ENCODE results near the gene MYH14.
"Not testable (repeated sequence)": the region's sequence is repeated elsewhere in the genome, so short reads cannot be mapped to it uniquely, and the experiment has no call there.

Gene MYH14

DNA sequence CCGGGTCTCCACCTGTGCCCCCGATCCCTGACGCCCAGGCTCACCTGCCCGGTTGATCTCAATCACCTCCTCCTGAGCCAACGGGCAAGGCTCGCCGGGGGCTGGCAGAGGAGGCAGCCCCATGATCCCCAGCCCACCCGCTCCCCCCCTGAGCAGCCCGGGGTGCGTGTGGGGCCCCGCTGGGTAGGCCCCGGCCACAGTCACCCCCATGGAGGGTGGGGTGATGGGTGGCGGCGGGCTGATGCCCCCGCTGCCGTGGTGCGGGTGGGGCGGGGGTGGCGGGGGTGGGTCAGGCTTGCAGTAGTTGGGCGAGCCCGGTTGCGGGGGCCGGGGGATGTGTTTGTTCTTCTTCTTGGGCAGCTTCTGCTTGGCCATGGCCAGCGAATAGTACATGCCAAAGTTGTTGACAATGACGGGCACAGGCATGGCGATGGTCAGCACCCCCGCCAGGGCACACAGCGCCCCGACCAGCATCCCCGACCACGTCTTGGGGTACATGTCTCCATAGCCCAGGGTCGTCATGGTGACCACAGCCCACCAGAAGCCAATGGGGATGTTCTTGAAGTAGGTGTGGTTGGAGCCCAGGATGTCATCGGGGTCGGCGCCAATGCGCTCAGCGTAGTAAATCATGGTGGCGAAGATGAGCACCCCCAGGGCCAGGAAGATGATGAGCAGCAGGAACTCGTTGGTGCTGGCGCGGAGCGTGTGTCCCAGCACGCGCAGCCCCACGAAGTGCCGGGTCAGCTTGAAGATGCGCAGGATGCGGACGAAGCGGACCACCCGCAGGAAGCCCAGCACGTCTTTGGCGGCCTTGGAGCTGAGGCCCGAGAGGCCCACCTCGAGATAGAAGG lies 119.7 kb downstream of the MYH14 start:
- DNase-seq: no peak

DNA sequence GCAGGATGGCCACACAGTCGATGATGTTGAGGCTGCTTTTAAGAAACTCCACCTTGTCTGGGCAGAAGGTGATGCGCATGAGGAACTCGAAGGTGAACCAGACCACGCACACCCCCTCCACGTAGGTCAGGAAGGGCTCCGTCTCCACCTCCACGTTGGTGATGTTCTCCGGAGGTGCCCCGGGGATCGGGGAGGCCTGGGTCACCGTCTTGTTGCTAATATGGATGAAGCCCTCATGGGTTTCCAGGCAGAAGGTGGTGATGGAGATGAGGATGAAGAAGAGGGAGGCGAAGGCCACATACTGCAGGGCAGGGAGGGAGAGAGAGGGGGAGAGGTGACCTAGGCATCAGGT lies 120.3 kb downstream of the MYH14 start:
- no peak for DNase-seq

DNA sequence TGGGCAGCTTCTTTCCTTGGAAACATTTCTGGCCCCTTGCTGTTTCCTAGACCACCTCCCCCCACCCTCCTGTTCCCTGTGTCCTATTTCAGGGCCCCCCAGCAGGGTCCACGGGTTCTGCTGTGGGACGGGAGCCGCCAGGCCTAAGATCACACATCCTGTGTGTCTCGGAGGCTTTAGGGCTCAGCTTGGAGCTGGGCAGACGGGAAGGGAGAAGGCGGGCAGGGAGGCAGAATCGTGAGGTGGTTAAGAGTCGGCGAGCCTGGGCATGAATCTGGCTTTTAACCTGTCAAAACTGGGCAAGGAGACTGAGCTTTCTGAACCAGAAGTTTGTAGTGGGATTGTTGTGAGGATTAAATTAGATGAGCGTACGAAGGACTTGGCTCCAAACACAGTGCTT lies 120.9 kb downstream of the MYH14 start:
- no peak for DNase-seq

GRCh38 chr19:50325310-50326100 lies 122.1 kb downstream of the MYH14 start:
- peak; percentile 82 for DNase-seq

GRCh38 chr19:50326101-50326664 lies 122.8 kb downstream of the MYH14 start:
- no peak for DNase-seq

DNA sequence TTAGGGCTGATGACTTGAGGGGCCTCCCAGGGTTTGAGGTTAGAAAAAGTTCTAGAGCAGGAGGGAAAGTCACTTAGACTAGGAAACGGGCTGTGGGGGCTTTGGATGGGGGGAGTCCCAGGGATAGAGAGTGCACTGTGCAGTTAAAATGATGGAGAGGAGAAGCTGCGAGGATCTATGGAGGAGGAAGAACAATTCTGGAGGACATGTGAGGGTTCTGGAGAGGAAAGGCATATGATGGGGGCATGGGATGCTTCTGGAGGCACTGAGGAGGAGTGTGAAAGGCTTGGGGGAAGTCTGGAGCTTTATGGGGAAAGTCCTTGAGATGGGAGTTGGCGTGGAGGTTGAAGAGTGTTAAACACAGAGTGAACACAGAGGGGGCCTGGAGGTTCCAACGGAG lies 123.6 kb downstream of the MYH14 start:
- DNase-seq: no peak

GRCh38 chr19:50327461-50328223 lies 124.2 kb downstream of the MYH14 start:
- no peak for DNase-seq

- no peak for DNase-seq
Measured at GRCh38 chr19:50328224-50328872, 124.9 kb downstream of the MYH14 start.

- no peak for DNase-seq
Measured at GRCh38 chr19:50328873-50329145, 125.4 kb downstream of the MYH14 start.

- DNase-seq: peak; percentile 98
Measured at GRCh38 chr19:50329146-50329925, 125.9 kb downstream of the MYH14 start, which contains the start of gene KCNC3. TSS of gene KCNC3 (minus strand) at chr19:50329377. CDS start at chr19:50329082, 295 bp downstream.

DNA sequence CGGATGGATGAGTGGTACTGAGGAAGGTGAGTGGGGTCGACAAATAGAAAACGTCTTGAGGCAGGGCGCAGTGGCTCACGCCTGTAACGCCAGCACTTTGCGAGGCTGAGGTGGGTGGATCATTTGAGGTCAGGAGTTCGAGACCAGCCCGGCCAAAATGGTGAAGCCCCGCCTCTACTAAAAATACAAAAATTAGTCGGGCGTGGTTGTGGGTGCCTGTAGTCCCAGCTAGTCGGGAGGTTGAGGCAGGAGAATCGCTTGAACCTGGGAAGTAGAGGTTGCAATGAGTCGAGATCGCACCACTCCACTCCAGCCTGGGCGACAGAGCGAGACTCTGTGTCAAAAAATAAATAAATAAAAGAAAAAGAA lies 126.5 kb downstream of the MYH14 start:
- DNase-seq: not testable (repeated sequence)

DNA sequence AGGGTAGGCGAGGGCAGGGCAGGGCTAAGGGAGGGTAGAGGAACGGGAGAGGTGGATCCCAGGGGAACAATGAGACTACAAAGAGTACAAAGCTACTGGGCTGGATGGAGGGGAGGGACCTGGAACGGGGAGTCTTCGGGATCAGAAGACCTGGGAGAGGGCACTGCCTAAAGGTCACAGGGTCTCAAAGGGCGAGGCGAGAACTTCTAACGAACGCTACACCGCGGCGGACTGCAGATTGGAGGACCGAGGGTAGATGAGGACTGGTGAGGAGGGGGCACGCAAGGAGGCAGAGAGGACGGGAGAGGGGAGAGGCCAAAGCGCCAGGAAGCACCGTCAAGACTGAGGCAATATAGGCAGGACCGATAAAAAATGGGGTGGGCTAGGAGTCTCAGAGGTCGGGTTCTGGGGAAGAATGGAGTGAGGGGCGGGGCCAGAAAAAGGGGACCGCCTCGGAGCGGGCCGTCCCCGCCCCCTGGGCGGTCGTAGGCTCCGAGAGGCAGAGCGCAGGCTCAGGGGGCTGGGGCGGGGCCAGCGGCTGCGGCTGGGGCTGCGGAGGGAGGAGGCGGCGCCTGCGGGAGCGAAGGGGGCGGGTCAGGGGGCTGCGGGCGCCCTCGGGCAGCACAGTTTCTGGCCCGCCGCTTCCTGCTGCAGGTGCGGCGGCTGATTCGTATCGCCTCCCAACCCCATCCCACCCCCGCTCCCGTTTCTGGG lies 127.1 kb downstream of the MYH14 start:
- peak; percentile 79 for DNase-seq

DNA sequence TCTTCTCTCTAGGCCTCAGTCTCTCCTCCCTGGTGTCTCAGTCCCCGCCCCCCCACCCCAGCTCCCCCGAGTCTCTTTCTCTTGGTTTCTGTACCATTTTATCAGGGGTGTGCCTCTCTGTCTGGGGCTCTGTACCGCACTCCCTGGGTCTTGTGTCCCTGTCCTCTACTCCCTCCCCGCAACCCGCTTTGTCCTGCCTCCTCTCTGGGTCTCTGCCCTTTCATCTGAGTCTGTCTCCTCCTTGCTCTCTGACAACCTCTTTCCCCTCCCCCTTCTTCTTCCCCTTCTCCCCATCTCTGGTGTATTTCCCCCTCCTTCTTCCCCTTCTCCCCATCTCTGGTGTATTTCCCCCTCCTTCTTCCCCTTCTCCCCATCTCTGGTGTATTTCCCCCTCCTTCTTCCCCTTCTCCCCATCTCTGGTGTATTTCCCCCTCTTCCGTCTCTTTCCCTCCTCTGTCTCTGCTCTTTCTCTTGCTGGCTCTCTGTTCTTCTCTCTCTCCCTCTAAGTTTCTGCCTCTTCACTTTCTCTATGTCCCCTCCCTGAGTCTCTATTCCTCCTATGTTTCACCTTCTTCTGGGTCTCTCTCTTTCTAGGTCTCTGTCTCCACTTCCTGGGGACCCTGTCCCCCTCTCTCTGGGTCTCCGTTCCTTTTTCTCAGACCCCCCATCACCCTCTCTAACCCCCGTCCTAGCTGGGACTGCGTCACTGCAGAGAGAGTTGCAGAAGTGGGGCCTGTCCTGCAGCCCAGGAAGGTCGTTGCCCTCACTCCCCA lies 128.0 kb downstream of the MYH14 start:
- no peak for DNase-seq

- no peak for DNase-seq
Measured at GRCh38 chr19:50331994-50332243, 128.5 kb downstream of the MYH14 start.

- DNase-seq: no peak
Measured at GRCh38 chr19:50332244-50333038, 129.0 kb downstream of the MYH14 start.

DNA sequence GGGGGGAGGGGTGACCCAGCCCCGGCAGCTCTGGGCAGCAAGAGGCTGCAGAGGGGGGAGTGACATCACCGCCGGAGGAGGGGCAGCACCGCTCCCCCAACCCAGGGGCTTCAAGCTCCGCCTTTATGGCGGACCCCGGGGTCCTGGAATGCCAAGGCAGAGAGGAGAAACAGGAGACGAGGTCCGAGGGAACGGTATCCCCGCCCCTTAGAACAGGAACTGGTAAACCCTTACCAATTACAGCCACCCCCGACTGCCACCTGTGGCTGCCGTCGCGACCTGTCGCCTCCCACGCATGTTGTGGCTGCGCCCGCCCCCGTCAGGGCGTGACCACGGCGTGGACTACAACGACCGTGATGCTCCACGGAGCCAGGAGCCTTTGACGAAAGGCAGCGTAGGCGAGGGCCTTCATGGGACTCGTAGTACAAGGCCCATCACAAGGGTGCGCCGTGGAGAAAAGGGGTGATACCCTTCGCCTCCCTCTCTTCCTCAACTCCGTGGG lies 129.9 kb downstream of the MYH14 start:
- DNase-seq: peak; percentile 85

- DNase-seq: peak; percentile 91
Measured at GRCh38 chr19:50333737-50334617, 130.6 kb downstream of the MYH14 start.

DNA sequence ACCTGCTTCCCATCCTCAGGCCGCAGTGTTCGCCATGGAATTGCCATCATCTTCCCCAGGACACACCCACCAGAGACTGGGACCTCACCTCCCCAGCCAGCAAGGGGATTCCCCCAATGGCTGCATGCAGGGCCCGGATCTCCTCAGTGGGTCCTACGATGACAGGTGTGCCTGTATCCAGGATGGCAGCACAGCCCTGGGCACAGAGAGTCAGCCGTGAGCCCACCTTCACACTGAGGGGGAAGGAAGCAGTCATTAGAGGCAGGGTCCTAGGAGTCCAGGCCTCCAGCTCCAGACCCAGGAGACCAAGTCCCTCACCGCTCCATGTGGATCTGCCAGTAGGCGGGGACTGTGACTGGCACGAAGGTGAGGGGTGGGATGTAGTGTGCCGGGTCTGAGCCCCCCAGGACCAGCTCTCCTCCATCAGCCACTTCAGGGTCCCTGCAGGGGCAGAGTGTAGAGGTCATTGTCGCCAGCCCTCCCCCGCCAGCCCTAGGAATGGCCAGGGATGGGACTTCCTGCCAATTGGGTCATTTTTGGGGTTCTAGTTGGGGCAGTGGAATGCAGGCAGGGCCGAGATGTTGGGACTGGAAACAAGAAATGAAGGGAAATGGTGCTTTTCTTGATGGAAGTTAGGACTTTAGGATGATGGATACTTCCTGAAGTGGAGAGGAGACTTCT lies 131.5 kb downstream of the MYH14 start:
- no peak for DNase-seq

Data from right forelimb (tissue), 1 donor.